Activated T-cell treated with anti-CD3 and anti-CD28 coated beads, Interleukin-2, amount 50 U/mL, for 1 hour (primary cell): ENCODE results near the gene POU2F3.
A peak's percentile ranks its signal among the peaks of the same experiment; 100 is the strongest.

ENCODE experiments used
- DNase-seq: peaks from one replicate; pipeline ENCODE4 v3.0.0-alpha.2; 2020

The POU2F3 gene

GRCh38 chr11:120288021-120288420, 48.1 kb downstream of the POU2F3 start:
- DNase-seq, result no peak

- no peak for DNase-seq
These were observed 49.5 kb downstream of the POU2F3 start for GRCh38 chr11:120289426-120289825.

- no peak for DNase-seq
These were observed 51.0 kb downstream of the POU2F3 start for GRCh38 chr11:120290956-120291355.

- no peak for DNase-seq
These were observed 53.3 kb downstream of the POU2F3 start for GRCh38 chr11:120293038-120293800.

GRCh38 chr11:120294096-120294495, 54.2 kb downstream of the POU2F3 start:
- no peak for DNase-seq

- no peak for DNase-seq
These were observed 55.2 kb downstream of the POU2F3 start for GRCh38 chr11:120295099-120295498.

GRCh38 chr11:120296554-120296953, 56.6 kb downstream of the POU2F3 start:
- no peak for DNase-seq

GRCh38 chr11:120298461-120298860, 58.5 kb downstream of the POU2F3 start:
- DNase-seq, result no peak

- DNase-seq, result no peak
These were observed 62.3 kb downstream of the POU2F3 start for GRCh38 chr11:120302001-120302805.

GRCh38 chr11:120303004-120303637, 63.2 kb downstream of the POU2F3 start:
- peak; percentile 47 for DNase-seq

- no peak for DNase-seq
These were observed 64.6 kb downstream of the POU2F3 start for GRCh38 chr11:120304526-120304925.

- DNase-seq, result no peak
These were observed 65.3 kb downstream of the POU2F3 start for GRCh38 chr11:120305286-120305685.

GRCh38 chr11:120306519-120307242, 66.7 kb downstream of the POU2F3 start:
- no peak for DNase-seq

- no peak for DNase-seq
These were observed 67.5 kb downstream of the POU2F3 start for GRCh38 chr11:120307476-120307875.

GRCh38 chr11:120308081-120308480, 68.1 kb downstream of the POU2F3 start:
- no peak for DNase-seq

GRCh38 chr11:120310870-120311269, 70.9 kb downstream of the POU2F3 start:
- DNase-seq, result no peak

- DNase-seq, result no peak
These were observed 74.9 kb downstream of the POU2F3 start for GRCh38 chr11:120314861-120315260.

GRCh38 chr11:120316880-120317688, 77.1 kb downstream of the POU2F3 start:
- DNase-seq, result no peak

- DNase-seq, result no peak
These were observed 77.9 kb downstream of the POU2F3 start for GRCh38 chr11:120317689-120318480.

- no peak for DNase-seq
These were observed 79.0 kb downstream of the POU2F3 start for GRCh38 chr11:120318906-120319305.
